T47D (cell line): Measurements from ENCODE around the gene FAM117B.

Experiments
- DNase-seq, 2 experiments: peaks; one replicate each; pipeline versions ENCODE4 v3.0.0 to v3.0.0-alpha.2; 2011 to 2012; ENCODE audit warnings: low read depth in 1 of 2, low spot score in 1 of 2
- JUND ChIP-seq: IDR thresholded peaks from 2 replicates; pipeline ENCODE4 v1.6.1; 2012; ENCODE audit warnings: low read depth
- in situ Hi-C: cut with HindIII; loops from 2 replicates; pipeline ENCODE4 v1.10.0; 2016; ENCODE audit warnings: low sequenced_read_pairs, low pct_unique_long_range_greater_than_20kb

Gene FAM117B

DNA sequence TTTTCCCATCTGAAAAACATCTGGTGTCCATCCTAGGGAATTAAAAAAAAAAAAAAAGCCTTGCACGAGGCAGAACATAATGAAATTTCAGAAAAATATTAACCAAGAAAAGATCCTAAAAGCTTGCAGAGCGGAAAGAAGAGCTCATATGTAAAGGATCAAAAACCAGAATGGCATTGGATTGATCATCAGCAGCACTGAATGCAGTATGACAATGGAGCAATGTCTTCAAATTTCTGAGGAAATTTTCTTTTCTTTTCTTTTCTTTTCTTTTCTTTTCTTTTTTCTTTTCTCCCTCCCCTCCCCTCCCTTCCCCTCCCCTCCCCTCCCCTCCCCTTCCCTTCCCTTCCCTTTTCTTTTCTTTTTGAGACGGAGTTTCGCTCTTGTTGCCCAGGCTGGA is 21.3 kb upstream of the FAM117B start:
- DNase-seq: no peak
- TF ChIP-seq JUND: no peak
- in situ Hi-C loops: no loop called here

- no peak for DNase-seq
- TF ChIP-seq JUND: no peak
- in situ Hi-C loops: no loop called here
These were observed 10.6 kb upstream of the FAM117B start for GRCh38 chr2:202624133-202624532.

GRCh38 chr2:202627042-202627441 is 7.7 kb upstream of the FAM117B start:
- DNase-seq: no peak
- in situ Hi-C loops: no loop called here
- TF ChIP-seq JUND: no peak

GRCh38 chr2:202628646-202629198 is 6.0 kb upstream of the FAM117B start:
- no peak for DNase-seq
- no peak for TF ChIP-seq JUND
- in situ Hi-C loops: no loop called here

DNA sequence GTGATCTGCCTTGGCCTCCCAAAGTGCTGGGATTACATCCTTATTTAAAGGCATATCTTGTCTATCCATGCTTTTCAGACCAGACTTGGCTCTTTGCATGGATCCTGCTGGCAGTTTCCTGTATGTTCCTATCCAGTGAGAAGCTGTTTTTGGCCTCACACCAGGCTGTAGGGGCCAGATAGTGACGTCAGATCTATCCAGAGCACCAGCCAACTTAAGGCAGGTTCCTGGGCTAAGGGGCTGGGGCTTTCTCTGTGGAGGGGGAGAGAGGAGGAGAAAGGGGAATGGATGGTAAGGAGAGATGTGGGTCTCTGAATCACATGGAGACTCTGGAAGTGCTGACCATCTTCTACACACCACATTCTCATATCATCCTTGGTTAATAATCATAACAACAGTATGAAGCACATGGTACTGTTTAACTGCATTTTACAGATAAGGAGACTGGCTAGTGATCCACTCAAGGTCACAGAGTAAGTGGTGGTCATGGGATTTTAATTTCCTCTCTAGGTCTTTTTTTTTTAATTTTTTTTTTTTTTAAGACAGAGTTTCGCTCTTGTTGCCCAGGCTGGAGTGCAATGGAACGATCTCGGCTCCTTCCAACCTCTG is 2.0 kb upstream of the FAM117B start:
- DNase-seq: no peak
- no peak for TF ChIP-seq JUND
- in situ Hi-C loops: no loop called here

DNA sequence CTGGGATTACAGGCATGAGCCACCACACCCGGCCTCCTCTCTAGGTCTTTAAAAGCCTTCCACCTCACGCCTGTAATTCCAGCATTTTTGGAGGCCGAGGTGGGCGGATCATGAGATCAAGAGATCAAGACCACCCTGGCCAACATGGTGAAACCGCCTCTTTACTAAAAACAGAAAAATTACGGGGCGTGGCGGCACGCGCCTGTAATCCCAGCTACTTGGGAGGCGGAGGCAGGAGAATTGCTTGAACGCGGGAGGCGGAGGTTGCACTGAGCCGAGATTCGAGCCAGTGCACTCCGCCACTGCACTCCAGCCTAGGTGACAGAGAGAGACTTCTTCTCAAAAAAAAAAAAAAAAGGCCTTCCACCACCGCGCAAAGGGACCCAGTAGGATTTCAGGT is 1.3 kb upstream of the FAM117B start:
- no peak for DNase-seq
- TF ChIP-seq JUND: no peak
- in situ Hi-C loops: no loop called here

- DNase-seq: peak; percentile 49 to 79
- in situ Hi-C loops: no loop called here
- no peak for TF ChIP-seq JUND
These were observed 851 bp downstream of the FAM117B start for GRCh38 chr2:202635428-202636212.

DNA sequence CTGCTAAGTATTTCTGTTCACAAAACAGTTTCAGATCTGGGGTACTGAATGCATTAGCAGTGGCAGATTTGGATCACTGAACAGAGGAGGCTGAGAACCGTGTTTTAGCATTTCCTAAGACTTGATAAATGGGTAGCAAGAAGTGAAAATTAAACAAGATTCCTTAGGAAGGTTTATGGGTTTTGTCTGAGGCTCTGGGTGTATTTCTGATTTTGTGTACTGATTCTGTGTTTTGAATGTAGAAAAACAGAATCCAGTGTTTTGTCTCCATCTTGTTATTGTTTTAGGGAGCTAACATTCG is 1.4 kb downstream of the FAM117B start:
- in situ Hi-C loops: no loop called here
- DNase-seq: no peak
- TF ChIP-seq JUND: no peak

GRCh38 chr2:202638721-202639120 is 4.0 kb downstream of the FAM117B start:
- TF ChIP-seq JUND: no peak
- in situ Hi-C loops: no loop called here
- no peak for DNase-seq

GRCh38 chr2:202639231-202639630 is 4.5 kb downstream of the FAM117B start:
- no peak for DNase-seq
- TF ChIP-seq JUND: no peak
- in situ Hi-C loops: no loop called here

DNA sequence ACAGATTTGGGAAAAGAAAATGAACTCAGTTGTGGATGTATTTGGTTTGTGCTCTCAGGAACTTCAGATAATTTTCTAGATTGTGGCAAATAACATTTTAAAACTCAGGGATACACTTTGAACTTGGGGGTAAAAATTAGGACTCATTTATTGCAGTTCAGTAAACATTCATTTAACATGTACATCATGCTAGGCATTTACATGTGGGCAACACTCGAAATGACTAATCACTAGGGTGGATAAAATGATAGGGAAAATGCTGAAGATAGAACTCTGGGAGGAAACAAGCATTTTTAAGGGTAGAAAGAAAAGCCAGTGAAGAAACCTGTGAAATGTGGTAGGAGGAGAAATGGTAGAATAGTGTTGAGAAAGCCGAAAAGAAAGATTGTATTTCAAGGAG is 7.8 kb downstream of the FAM117B start:
- in situ Hi-C loops: no loop called here
- DNase-seq: no peak
- TF ChIP-seq JUND: no peak

DNA sequence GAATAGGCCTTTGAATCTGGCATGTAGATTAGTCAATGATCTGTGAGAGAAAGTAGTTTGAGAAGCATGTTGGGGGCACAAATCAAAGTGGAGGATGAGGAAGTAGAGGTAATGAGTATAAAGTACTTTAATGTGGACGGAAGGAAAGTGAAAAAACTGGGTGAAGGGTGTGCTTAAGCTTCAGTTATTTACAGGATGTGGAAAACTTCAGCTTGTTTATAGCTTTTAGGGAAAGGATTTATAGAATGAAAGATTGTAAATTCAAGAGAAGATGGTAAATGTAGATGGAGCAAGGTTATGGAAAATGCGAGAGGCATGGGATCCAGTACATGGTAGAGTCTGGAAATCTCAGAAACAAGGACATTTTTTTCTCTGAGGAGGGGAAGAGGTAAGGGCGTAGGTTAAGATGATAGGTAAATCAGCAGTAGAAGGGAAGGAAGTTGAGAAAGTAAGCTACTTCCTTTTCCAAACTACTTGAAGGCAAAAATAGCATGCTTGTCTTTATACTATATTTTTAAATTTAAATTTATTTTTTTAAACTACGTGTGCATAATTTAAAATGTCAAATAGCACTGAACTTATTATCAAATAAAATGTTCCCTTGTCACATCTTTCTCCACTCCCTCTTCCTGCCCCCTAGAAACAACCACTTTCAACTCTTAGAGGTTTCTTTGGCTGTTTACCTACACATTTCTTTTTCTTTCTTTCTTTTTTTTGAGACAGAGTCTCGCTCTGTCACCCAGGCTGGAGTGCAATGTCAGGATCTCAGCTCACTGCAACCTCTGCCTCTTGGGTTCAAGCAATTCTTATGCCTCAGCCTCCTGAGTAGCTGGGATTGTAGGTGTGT is 8.5 kb downstream of the FAM117B start:
- DNase-seq: no peak
- TF ChIP-seq JUND: no peak
- in situ Hi-C loops: no loop called here

GRCh38 chr2:202652119-202652518 is 17.4 kb downstream of the FAM117B start:
- no peak for TF ChIP-seq JUND
- no peak for DNase-seq
- in situ Hi-C loops: no loop called here
